D721Med (cell line): ENCODE results near the gene CENPX.

Source experiments
- DNase-seq: peaks from one replicate; pipeline ENCODE4 v3.0.0; 2011; ENCODE audit warnings: low spot score; ENCODE audit not compliant: insufficient read length
- FAIRE-seq: peaks from 2 replicates; lab custom pipeline; 2011; peaks lifted over from hg19 to GRCh38; lab: Jason Lieb, UNC
- CTCF ChIP-seq: IDR thresholded peaks from 2 replicates; pipeline ENCODE4 v1.5.1; 2012; ENCODE audit warnings: mild to moderate bottlenecking, control low read depth; ENCODE audit not compliant: insufficient read depth; ENCODE audit errors: missing control alignments

Gene CENPX

GRCh38 chr17:82025401-82026107 lies 2.9 kb upstream of the CENPX start:
- FAIRE-seq: no peak
- no peak for TF ChIP-seq CTCF
- DNase-seq: no peak

- no peak for FAIRE-seq
- TF ChIP-seq CTCF: no peak
- no peak for DNase-seq
Measured at GRCh38 chr17:82024859-82025258, 2.2 kb upstream of the CENPX start.

- DNase-seq: no peak
- TF ChIP-seq CTCF: no peak
- FAIRE-seq: no peak
Measured at GRCh38 chr17:82023447-82024241, 966 bp upstream of the CENPX start.

- peak; percentile 96 for DNase-seq
- FAIRE-seq: no peak
Measured at GRCh38 chr17:82022981-82023446, 336 bp upstream of the CENPX start, which contains the start of gene LRRC45. Gene LRRC45, plus strand, starts transcription at chr17:82023305. Its CDS starts 339 bp downstream, at chr17:82023644.

GRCh38 chr17:82021900-82022309 lies 773 bp downstream of the CENPX start:
- DNase-seq (no peak), FAIRE-seq (no peak)
- no peak for TF ChIP-seq CTCF

More at GRCh38 chr17:82022981-82023446, 336 bp upstream of the CENPX start, which contains the start of gene LRRC45:
- TF ChIP-seq CTCF: no peak

- peak; percentile 82 for TF ChIP-seq CTCF
- no peak for FAIRE-seq
- no peak for DNase-seq
Measured at GRCh38 chr17:82021107-82021899, 1.4 kb downstream of the CENPX start.
